NCI-H2081 (cell line): ENCODE data around the gene RPL18A.

ENCODE experiments used
- DNase-seq, 2 experiments: peaks; one replicate each; lab custom pipeline; 2025; lab: John Stamatoyannopoulos, UW

Gene RPL18A

GRCh38 chr19:17910791-17911360 lies 51.2 kb downstream of the RPL18A start:
- no peak for DNase-seq
